NCI-H2171 treated with DMSO at 0.1 percent for 48 hours (cell line): ENCODE measurements around the gene BLNK.
"Not testable (repeated sequence)": the region's sequence is repeated elsewhere in the genome, so short reads cannot be mapped to it uniquely, and the experiment has no call there.

Experiments used
- DNase-seq: peaks from one replicate; lab custom pipeline; 2025; lab: John Stamatoyannopoulos, UW

BLNK gene

DNA sequence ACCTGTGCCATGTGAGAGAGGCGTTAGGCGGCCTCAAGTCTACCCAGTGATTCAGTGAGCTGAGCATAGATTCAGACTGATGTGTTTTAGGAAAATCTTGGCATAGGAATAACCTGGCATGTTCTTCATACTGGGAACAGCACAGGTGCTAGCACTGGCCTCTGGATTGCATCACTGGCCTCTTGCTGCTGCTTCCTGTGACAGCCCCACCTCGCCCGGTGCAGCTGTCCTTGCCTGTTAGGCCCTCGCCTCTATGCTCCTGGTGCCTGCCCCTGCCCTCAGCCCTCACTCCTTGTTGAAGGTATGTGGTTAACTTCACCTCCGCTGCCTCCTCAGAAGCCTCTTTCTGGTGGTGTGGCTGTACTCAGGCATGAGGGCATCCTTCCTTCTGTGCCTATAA, 46.2 kb downstream of the BLNK start:
- DNase-seq: no peak

DNA sequence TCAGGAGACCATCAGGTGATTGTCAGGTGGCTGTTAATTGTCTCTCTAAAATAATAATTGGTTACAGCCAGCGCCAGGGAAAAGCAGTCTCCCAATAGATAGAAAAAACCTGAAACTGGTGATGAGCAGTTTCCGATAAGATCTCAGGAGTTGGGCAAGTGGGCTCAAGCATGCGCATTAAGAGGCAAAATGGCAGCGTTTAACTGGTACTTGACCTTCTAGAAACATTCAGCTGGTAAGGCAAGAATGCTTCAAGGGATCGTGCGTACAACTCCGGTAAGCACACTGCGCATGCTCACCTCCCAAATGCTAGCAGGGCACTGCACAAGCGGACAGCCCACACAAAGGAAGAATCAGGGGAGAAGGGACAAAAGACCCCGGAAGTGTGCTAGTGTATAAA, 48.5 kb downstream of the BLNK start:
- DNase-seq: no peak

DNA sequence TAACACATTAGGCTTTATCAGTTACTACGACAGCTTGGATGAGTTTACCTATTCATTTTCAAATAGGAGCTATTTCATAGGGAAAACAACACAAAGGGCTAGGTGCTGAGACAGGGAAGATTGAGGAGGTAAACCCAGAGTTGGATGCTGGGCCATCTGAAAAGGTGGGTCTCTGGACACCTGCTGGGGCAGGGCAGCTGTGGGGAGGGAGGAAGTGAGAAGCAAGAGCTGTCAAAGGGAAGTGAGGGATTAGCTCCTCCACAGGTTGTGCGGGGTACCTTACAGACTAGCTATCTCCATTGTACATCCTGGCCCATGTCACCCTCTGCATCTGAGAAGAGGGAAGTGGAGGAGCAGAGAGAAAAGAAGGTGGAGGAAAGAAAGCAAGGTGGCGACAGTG, 48.9 kb downstream of the BLNK start:
- DNase-seq: no peak

DNA sequence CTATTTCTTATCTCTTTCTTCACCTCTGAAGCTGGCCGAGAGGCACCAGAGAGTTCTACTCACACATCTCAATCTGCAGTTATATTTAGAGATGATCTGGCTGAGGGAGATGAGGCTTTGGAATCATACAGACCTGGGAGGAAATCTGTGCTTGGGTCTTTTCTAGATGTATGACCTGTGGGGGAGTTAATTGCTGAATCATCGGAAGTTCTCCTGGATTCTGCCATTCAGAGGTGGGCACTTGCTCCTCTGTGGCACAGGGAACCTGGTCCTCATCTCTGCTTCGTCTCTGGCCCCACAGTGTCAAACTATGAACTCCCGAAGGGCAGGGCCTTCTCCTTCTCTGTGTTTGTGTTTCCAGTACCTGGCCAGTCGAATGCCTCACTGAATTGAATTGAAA, 52.5 kb downstream of the BLNK start:
- no peak for DNase-seq

DNA sequence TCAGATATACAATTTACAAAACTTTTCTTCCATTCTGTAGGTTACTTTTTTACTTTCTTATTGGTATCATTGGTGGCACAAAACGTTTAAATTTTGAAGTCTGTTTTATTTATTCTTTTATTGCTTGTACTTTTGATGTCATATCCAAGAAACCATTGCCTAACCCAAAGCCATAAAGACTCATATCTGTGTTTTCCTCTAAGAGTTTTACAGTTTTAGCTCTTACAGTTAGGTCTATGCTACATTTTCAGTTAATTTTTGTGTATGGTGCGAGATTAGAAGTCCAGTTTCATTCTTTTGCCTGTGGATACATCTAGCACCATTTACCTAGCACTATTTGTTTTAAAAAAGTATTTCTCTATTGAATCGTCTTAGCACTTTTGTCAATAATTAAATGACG, 53.7 kb downstream of the BLNK start:
- DNase-seq: no peak

DNA sequence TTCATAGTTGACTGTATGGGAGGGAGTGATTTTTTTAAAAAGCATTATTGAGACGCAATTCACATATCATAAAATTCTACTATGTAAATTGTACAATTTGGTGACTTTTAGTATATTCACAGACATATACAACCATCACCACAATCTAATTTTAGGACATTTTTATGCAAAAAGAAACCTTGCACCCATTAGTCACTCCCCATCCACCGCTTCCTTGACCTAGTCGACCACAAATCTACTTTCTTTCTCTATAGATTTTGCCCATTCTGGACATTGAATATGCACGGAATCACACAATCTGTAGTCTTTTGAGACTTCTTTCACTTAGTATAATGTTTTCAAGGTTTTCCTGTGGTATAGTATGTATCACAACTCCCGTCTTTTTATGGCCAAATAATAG, 54.6 kb downstream of the BLNK start:
- no peak for DNase-seq

DNA sequence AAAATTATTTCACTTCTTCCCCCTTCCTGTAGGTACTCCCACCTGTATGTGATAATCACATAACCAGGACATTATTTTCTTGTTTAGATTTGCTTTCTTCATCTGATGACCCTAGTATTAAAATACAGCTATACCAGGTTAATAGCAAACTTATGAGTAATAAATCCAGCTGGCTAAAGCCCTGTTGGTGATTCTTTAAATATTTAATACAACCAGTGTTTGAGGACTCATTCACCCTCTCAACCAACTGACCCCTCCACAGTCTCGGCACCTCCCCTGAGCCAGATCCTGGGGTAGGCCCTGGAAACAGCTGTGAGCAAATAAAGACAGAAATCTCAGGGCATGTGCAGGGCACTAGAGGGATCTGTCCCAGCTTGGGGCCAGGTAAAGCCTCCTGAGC, 58.5 kb downstream of the BLNK start:
- no peak for DNase-seq

DNA sequence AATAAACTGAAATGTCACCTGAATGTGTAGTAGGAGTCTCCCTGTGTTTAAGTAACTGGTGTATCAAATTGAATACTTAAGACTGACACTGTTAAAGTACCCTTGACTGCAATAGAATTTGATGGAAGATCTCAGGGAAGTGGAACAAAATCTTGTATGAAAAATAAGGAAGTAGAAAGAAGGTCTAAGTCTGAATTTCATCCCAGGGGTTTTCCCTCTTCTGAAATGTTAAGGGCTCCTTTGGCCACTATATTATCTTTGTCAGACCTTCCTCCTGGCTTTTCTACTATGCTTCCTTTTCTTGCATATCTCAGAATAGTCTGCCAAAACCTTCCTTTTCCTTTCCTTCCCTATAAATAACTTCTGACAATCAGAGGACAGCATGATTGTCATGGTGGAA, 59.6 kb downstream of the BLNK start:
- DNase-seq: no peak

DNA sequence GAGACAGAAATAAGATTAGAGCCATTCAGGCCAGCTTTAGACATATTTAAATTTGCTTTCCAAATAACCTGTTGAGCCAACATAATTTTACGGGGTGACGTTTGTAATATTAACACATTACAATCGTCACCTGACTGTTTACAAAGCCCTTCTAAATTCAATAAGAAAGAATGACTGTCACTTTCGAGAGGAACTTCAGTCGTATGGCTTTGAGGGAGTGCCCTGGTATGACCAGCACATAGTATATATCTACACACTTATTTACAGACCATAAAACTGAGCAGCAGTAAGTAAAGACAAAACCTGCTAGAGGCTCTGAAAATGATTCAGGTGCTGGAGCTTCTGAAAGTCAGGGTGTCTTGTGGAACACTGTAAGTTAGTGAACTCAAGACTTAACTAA, 62.4 kb downstream of the BLNK start:
- DNase-seq: no peak

DNA sequence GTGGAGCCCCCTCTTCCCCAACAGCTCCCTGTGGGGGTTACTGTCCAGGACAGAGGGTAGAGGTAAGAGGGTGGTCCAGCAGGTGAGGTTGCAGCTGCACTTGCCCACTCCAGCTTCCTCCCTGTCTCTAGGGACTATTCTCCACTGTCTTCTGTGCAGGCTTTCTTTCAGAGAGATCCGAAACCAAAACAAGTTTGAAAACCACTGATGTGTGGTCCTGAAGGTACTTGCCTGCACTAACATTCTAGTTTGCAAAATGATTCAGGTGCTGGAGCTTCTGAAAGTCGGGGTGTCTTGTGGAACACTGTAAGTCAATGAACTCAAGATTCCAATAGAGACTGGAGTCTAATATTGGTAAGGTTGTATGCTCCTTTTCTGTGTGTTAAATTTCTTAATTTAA, 63.1 kb downstream of the BLNK start:
- no peak for DNase-seq

DNA sequence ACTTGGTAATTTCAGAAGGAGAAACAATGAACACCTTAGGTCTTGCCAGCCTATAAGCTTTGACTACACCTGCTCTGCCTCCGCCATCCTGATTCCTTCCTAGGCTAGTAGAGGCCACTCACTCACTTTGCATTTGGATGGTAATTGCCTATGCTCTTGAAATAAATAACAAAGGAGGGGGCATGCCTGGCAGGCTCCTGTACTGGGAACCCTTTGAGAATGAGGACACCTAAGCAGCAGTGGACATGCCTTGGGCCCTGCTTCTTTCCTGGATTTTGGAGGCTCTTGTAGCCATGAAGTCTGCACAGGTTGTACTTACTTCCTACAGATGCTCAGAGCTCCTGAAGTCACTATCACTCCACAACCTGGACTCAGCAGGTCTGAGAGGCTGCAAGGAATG, 65.8 kb downstream of the BLNK start:
- DNase-seq: no peak

DNA sequence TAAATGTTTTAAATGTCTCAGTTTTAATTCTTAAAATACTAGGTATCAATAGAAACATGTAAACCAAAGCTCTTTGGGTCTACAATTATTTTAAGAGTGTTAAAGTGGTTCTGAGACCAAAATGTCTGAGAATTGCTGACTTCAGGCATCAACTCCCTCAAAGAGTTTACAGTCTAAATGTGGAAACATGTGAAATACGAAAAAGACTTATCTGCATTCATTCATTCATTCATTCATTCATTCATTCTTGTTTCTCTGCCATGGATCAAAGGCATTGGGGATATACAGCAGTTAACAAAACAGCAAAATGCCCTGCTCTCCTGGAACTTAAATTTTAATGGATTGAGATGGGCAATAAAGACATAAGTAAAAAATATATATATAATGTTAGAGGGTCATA, 69.8 kb downstream of the BLNK start:
- no peak for DNase-seq

DNA sequence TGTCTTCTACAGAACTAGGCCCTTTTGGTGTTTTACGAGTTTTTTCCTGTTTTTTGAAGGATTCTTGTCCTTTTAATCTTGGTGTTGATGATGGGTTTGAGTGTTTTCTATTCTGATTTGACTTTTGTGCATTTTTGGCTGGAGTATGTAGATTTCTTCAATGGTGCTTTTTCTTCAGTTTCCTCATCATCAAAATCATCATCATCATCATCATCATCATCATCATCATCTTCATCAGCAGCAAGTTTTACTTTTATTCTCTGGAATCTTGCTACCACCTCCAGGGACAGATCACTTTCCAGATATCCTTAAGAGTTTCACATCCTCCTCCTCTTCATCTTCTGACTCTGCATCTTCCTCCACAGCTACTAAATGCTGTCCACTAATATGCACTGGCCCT, 81.9 kb downstream of the BLNK start:
- not testable (repeated sequence) for DNase-seq

DNA sequence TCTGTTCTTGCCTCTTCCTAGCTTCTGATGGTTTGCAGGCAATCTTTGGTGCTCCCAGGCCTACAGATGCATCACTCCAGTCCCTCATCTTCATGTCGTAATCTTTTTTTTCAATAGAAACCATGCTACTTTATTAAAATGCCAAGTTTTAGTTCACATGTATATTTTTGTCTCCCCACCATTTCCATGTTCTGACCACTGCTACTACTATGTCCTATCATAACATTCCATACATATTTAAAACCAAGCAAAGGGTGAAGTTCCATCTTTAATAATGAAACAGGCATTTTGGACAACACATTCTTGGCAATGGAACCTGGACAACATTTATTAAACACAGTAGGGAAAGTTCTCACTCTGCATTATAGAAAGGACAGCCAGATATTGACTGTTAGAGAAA, 82.5 kb downstream of the BLNK start:
- DNase-seq: no peak

DNA sequence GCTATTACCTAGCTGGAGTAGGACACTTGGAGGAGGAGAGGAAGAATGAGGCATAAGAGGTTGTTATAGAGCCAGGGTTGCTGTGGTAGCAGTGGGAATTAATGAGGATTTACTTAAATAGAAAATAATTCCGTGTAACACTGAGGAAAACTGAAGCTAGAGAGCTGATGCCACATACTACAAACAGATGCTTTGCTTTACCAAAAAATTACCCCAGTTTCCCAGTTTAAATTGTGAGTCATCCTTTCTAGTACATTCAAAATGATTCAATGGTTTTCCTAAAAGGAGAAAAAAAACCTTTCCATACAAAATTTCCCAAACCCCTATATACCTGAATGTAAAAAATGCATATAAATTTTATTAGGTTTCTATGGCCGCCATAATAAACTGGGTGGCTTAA, 82.9 kb downstream of the BLNK start:
- DNase-seq: no peak

DNA sequence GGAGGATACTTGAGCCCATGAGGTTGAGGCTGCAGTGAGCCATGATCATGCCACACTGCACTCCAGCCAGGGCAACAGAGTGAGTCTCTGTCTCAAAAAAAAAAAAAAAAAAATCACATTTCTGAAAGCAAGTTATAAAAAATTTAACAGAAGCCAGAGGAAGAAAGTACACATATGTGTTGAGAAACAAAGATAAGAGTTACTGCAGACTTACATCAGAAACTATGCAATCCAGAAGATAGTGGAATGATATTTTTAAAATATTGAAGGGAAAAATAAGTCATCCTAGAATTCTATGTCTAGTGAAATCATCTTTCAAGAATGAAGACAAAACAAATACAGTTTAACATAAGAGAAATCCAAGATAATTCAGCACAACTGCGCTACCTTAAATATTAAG, 94.4 kb downstream of the BLNK start:
- DNase-seq: no peak

DNA sequence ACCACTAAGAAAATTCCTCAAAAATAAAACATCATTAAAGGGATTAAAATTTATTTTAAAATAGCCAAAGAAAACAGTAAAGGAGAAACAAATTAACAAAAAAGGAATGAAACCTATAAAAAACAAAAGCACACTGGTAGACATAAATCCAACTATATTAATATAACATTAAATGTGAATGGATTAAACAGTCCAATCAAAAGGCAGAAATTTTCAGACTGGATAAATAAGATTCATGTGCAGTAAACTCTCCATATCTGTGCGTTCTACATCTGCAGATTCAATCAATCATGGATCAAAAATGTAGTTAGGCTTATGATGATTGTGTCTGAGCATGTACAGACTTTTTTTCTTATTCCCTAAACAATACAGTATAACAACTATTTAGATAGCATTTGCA, 98.7 kb downstream of the BLNK start:
- DNase-seq: no peak

DNA sequence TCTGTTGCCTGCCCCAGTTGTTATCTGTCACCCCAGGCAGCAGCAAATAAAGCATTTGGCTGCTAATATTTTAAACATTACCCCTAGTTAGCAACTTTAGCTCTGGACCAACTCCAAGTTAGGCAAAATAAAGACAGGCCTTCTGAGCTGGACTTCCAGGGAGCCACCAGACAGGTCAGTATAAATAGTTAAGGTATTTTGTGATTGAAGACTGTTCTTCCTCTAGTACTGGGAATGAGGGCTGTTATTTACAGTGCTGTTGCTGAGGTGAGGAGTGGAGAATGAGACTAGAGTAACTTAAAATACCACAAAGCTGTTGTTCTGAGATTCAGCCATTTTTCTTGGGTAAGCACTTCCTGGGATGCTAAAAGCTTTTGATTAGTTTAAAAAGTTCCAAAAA, 101.1 kb downstream of the BLNK start:
- no peak for DNase-seq

DNA sequence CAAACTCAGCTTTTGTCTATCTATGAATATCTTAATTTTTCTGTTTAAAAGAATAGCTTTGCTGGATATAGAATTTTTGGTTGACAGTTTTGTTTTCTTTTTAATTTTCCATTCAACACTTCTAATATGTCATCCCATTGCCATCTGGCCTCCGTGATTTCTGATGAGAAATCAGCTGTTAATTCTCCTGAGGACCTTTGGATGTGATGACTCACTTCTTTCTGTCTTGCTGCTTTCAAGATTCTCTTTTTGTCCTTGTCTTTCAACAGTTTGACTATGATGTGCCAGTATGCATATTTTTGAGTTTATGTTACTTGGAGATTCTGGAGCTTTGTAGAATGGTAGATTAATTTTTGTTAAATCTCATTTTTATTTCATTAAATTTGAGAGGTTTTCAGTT, 102.8 kb downstream of the BLNK start:
- DNase-seq: no peak

DNA sequence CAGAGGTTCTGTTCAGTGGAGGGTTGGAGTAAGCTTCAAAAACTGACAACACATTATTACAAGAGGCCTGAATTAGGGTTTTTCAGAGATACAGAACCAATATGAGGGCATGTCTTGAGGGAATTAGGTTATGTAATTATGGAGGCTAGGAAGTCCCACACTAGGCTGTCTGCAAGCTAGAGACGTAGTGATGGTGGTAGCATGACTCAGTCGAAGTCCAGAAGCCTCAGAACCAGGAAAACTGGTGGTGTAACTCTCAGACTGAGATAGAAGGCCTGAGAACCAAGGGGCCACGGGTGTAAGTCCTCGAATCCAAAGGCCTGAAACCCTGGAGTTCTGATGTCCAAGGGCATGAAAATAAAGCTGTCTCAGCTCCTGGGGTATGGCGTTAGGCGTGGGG, 105.6 kb downstream of the BLNK start:
- no peak for DNase-seq

DNA sequence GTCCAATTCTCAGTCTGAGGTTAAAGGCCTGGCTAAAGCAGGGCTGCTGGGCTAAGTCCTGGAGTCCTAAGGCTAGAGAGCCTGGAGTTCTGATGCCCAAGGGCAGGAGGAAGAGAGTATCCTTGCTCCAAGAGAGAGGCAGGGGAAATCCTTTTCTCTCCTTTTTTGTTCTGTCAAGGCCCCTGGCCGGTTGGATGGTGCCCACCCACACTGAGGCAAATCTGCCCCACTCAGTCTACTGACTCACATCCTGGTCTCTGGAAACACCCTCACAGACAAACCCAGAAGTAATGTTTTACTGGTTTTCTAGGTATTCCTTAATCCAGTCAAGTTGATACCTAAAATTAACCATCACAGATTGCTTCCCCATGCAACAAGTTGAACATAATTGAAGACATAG, 118.3 kb downstream of the BLNK start:
- DNase-seq: no peak

DNA sequence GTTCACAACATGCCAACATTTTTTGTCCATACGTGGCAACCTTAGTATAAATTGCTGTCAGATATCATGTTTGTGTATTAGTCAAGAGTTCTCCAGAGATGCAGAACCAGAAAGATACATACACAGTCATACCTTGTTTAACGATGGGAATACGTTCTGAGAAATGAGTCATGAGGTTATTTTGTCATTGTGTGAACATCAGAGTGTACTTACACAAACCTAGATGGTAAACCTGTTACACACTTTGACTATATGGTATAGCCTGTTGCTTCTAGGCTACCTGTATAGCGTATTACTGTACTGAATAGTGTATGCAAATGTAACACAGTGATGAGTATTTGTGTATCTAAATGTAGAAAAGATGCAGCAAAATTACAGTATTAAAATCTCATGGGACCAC, 118.9 kb downstream of the BLNK start:
- DNase-seq: no peak
